Measurements from ENCODE around the gene HSD17B2. TPM values are rescaled to one million over a fixed set of nuclear protein-coding genes. Genes with fewer than 3 reads are reported as not detected.

Gene HSD17B2
- total and polyA plus RNA-seq, 2 of the 4 experiments (the other 2 are of a cell fraction) = 0.12 to 0.18 TPM

DNA sequence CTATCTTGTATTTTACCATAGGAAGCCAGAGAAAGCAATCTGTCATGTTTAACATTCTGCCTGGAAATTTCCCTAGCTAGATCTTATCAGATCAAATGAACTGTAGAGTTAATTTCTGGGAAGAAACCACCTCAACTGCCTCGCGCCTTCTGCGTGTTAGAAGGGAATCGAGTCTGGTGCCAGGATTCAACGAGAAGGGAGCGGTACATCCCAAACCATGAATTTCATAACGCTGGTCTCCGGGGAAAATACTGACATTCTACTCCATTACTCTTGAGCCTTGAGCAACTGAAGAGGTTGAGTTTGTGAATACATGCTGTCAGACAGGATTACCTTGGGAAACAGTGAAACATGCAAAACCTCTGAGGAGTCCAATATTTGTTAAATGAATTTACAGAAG is 99.8 kb downstream of the HSD17B2 start:
- Histone ChIP-seq H3K9ac (ENCODE audit: low read depth, low read length) (no peak overlapping the region), H3K4ac (ENCODE audit: low read depth, low read length) (no peak overlapping the region), H2AK5ac (ENCODE audit: low read depth, low read length) (no peak overlapping the region), H3K4me2 (ENCODE audit: low read depth, low read length) (no peak overlapping the region), H3K9me1 (ENCODE audit: insufficient read depth, low read length) (no peaks in the 10 kb centered on the region), H3K14ac (replicated peaks; ENCODE audit: low read depth, low read length) (no peak overlapping the region), H3K18ac (ENCODE audit: low read depth, low read length) (no peak overlapping the region), H4K8ac (ENCODE audit: low read depth in 2 of 2, low read length in 2 of 2) (no peak overlapping the region), H3K79me1 (ENCODE audit: low read depth in 1 of 2, low read length in 2 of 2) (no peaks in the 10 kb centered on the region), H3K36me3 (ENCODE audit: control insufficient read depth, insufficient read depth, low read length) (peaks cover 18% of the 10 kb centered on the region), H2AFZ (replicated peaks; ENCODE audit: low read length, poor library complexity) (no peak overlapping the region), H2AK9ac (replicated peaks; ENCODE audit: low read depth, low read length, poor library complexity) (no peak overlapping the region), H4K5ac (ENCODE audit: low read depth, low read length) (no peak overlapping the region), H3K27ac (ENCODE audit: insufficient read depth, low read length) (no peak overlapping the region), H2BK120ac (ENCODE audit: low read depth, low read length) (no peak overlapping the region), H3K9me3 (ENCODE audit: control insufficient read depth, insufficient read depth, low read length) (no peaks in the 10 kb centered on the region), H3K4me3 (ENCODE audit: insufficient read depth, low read depth, low read length) (no peak overlapping the region), H3K23ac (ENCODE audit: low read depth, low read length) (no peak overlapping the region), H3K27me3 (ENCODE audit: control insufficient read depth, insufficient read depth, low read length) (no peaks in the 10 kb centered on the region), H4K91ac (ENCODE audit: insufficient read depth, low read depth, low read length) (no peak overlapping the region), H2BK5ac (ENCODE audit: low read depth, low read length, poor library complexity, severe bottlenecking) (no peak overlapping the region), H4K20me1 (ENCODE audit: insufficient read depth, low read length) (no peaks in the 10 kb centered on the region), H2BK20ac (ENCODE audit: low read depth, low read length) (no peak overlapping the region), H2BK15ac (ENCODE audit: low read depth, low read length) (no peak overlapping the region), H3K56ac (ENCODE audit: extremely low read depth, insufficient read depth, low read length) (no peak overlapping the region), H3K4me1 (ENCODE audit: control insufficient read depth, insufficient read depth, low read length) (peaks cover 1% of the 10 kb centered on the region; the same call in 1 of the 2 replicates)
- no CpG with 5 or more reads among the region's 8 CpGs for WGBS, 2 experiments (ENCODE audit: extremely low coverage in 2 of 2, insufficient read length in 1 of 2)
- no peak for TF ChIP-seq RAD21 (IDR thresholded peaks at IDR 0.05; ENCODE audit: low read length)
- no peak for TF ChIP-seq POLR2A (IDR thresholded peaks at IDR 0.05; ENCODE audit: low read depth, low read length)
- TF ChIP-seq MAZ (IDR thresholded peaks at IDR 0.05; ENCODE audit: borderline replicate concordance, low read depth, low read length) = no peak
- TF ChIP-seq, protein P1, sequence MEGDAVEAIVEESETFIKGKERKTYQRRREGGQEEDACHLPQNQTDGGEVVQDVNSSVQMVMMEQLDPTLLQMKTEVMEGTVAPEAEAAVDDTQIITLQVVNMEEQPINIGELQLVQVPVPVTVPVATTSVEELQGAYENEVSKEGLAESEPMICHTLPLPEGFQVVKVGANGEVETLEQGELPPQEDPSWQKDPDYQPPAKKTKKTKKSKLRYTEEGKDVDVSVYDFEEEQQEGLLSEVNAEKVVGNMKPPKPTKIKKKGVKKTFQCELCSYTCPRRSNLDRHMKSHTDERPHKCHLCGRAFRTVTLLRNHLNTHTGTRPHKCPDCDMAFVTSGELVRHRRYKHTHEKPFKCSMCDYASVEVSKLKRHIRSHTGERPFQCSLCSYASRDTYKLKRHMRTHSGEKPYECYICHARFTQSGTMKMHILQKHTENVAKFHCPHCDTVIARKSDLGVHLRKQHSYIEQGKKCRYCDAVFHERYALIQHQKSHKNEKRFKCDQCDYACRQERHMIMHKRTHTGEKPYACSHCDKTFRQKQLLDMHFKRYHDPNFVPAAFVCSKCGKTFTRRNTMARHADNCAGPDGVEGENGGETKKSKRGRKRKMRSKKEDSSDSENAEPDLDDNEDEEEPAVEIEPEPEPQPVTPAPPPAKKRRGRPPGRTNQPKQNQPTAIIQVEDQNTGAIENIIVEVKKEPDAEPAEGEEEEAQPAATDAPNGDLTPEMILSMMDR (conservative IDR thresholded peaks at IDR 0.05; ENCODE audit: low read depth, low read length) = no peak
- no peak for TF ChIP-seq NFE2L2 (IDR thresholded peaks at IDR 0.05; ENCODE audit: low read depth, low read length)
- no peak for TF ChIP-seq RFX5 (IDR thresholded peaks at IDR 0.05; ENCODE audit: low read depth, low read length)
- TF ChIP-seq SMC3 (IDR thresholded peaks at IDR 0.05; ENCODE audit: low read depth, low read length) = no peak
- TF ChIP-seq, protein P2, sequence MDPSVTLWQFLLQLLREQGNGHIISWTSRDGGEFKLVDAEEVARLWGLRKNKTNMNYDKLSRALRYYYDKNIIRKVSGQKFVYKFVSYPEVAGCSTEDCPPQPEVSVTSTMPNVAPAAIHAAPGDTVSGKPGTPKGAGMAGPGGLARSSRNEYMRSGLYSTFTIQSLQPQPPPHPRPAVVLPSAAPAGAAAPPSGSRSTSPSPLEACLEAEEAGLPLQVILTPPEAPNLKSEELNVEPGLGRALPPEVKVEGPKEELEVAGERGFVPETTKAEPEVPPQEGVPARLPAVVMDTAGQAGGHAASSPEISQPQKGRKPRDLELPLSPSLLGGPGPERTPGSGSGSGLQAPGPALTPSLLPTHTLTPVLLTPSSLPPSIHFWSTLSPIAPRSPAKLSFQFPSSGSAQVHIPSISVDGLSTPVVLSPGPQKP (IDR thresholded peaks at IDR 0.05; ENCODE audit: borderline replicate concordance, low read depth, low read length) = no peak
- TF ChIP-seq RCOR1 (IDR thresholded peaks at IDR 0.05; ENCODE audit: insufficient replicate concordance, low read length) = no peak
- no peak for TF ChIP-seq BHLHE40 (IDR thresholded peaks at IDR 0.05; ENCODE audit: low read depth, low read length)
- no peak for TF ChIP-seq CEBPB (IDR thresholded peaks at IDR 0.05; ENCODE audit: low read depth, low read length)
- TF ChIP-seq, protein P3, sequence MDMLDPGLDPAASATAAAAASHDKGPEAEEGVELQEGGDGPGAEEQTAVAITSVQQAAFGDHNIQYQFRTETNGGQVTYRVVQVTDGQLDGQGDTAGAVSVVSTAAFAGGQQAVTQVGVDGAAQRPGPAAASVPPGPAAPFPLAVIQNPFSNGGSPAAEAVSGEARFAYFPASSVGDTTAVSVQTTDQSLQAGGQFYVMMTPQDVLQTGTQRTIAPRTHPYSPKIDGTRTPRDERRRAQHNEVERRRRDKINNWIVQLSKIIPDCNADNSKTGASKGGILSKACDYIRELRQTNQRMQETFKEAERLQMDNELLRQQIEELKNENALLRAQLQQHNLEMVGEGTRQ (IDR thresholded peaks at IDR 0.05; ENCODE audit: low read depth, low read length) = no peak
- no peak for TF ChIP-seq MXI1 (IDR thresholded peaks at IDR 0.05; ENCODE audit: borderline replicate concordance, low read depth, low read length)
- TF ChIP-seq CHD1 (IDR thresholded peaks at IDR 0.05; ENCODE audit: low read depth, low read length) = no peak
- no peak for TF ChIP-seq FOS (IDR thresholded peaks at IDR 0.05; ENCODE audit: low read depth, low read length)
- no peak for TF ChIP-seq MAFK (IDR thresholded peaks at IDR 0.05; ENCODE audit: low read depth, low read length)
- ChIA-PET POLR2A (ENCODE audit: unreplicated experiment) (no interaction called here), CTCF (no interaction called here)
- intact Hi-C loops (cut with micrococcal nuclease) (no loop called here), in situ Hi-C loops (cut with MboI; ENCODE audit: low sequenced_read_pairs) (no loop called here), dilution Hi-C loops (cut with HindIII; ENCODE audit: low sequenced_read_pairs, unreplicated experiment) (no loop called here)
- DNase-seq = no peak
- no TSS peak for BruUV-seq (replicated peaks)
- ATAC-seq (ENCODE audit: low read depth) = no peak

Measured in IMR-90 (cell line).